PC-3 (cell line): ENCODE measurements around the gene HAPLN2.

Experiments
- CTCF ChIP-seq: fragments of 300-600 bp; sonication (generic); conservative IDR thresholded peaks from 2 replicates; pipeline ENCODE4 v1.5.1; 2017; ENCODE audit warnings: antibody characterized with exemption, low read depth, mild to moderate bottlenecking, low read length
- EZH2phosphoT487 ChIP-seq: fragments of 300-600 bp; sonication (generic); IDR thresholded peaks from 2 replicates; pipeline ENCODE4 v1.6.1; 2018; ENCODE audit warnings: mild to moderate bottlenecking, antibody characterized with exemption, low read length, borderline replicate concordance

- no peak for TF ChIP-seq CTCF
- TF ChIP-seq EZH2phosphoT487, result no peak
Observed at GRCh38 chr1:156668801-156669637, 49.8 kb downstream of the HAPLN2 start.
